CD4-positive, alpha-beta T cell treated with Interleukin-6 for 4 hours (primary cell): ENCODE data around the gene HTR3C.

ENCODE experiments used
- DNase-seq: peaks from one replicate; pipeline ENCODE4 v3.0.0-alpha.2; 2020; ENCODE audit warnings: mixed read lengths

HTR3C gene

DNA sequence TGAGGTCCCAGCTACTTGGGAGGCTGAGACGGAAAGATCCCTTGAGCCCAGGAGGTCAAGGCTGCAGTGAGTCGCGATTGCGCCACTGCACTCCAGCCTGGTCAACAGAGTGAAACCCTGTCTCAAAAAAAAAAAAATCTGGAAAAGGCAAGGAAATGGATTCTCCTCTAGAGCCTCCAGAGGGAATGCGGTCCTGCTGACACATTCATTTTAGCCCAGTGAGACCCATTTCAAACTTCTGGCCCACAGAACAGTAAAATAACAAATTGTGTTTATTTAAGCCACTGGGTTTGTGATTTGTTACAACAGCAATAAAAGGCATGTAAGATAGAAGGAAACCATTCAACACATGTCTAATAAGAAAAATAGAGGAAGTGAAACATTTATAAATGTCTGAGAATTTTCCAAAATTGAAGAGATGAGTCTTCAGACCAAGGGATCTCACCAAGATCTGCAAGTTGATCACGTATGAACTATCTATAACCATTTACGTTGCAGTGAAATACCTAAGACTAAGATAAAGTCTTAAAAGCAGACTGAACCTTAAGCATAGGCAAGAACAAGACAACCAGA lies 44.0 kb downstream of the HTR3C start, which contains the start of gene HTR3E:
HTR3E (plus strand) TSS at position 254 of the 573 bp plus-strand sequence. CDS start 466 bp downstream, outside the sequence.
- no peak for DNase-seq

DNA sequence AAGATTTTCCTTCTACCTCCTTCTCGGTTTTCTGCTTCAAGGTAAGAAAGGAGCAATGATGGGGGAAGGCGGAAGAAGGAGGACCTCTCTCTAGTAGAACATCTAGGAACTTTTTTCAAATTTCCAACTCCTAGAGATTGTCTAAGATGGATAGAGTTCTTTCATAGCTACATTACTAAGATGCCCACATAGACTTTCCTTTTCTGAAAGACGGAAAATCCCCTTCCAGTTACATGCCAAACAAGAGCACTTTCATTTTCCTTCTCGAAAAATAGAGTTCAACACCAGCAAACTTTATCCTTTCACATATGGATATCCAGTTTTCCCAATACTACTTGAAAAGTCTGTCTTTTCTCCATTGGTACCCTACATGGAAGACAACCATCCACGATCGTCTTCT lies 44.7 kb downstream of the HTR3C start:
- DNase-seq = no peak

DNA sequence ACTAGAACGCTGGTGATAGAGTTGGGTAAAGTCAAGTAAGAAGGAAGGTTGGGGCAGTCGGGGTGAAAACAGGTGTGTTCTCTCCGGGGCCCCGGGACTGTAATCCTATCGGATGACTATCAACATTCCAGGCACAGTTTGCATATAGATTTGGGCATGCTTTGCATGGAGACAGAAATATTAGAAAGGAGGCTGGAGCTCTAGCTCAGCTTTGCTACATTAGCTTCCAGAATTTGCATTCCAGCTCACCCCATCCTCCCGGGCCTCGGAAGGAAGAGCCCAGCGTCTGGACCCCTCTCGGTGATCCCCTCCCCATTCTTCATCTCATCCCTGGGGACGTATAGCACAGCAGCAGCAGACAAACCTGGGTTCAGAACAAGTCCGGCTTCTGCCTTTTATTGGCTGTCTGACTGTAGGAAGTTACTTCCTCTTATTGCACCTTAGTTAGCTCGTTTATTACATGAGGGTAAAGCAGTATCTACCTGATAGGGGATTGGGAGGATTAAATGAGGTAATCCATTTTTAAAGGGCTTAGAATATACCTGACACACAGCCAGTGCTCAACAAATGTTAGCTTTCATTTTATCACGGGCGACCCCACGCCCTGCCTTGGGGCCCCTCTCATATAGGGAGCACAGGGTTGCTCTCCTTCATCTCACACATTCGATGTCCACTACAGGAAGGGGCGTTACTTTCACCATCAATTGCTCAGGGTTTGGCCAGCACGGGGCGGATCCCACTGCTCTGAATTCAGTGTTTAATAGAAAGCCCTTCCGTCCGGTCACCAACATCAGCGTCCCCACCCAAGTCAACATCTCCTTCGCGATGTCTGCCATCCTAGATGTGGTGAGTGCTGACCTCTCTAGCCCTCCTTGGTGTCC lies 47.2 kb downstream of the HTR3C start:
- DNase-seq = no peak
